GM18951 (cell line): Measurements from ENCODE around the gene GDPD3.

Source experiments
- POLR2A ChIP-seq: IDR thresholded peaks from 4 replicates; pipeline ENCODE4 v1.6.1; 2011; ENCODE audit warnings: mild to moderate bottlenecking; ENCODE audit not compliant: insufficient read length, insufficient read depth; ENCODE audit errors: extremely low read depth
- in situ Hi-C: fragments of 300-500 bp; cut with MboI; formaldehyde crosslinking; loops from one replicate; pipeline ENCODE4 v1.12.0; 2022; ENCODE audit warnings: low sequenced_read_pairs, mixed read lengths, inconsistent platforms; ENCODE audit not compliant: unreplicated experiment

Gene GDPD3, protein sequence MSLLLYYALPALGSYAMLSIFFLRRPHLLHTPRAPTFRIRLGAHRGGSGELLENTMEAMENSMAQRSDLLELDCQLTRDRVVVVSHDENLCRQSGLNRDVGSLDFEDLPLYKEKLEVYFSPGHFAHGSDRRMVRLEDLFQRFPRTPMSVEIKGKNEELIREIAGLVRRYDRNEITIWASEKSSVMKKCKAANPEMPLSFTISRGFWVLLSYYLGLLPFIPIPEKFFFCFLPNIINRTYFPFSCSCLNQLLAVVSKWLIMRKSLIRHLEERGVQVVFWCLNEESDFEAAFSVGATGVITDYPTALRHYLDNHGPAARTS

GRCh38 chr16:30113031-30113710, at the start of gene GDPD3:
Gene GDPD3 (minus strand): TSS chr16:30113537. CDS start chr16:30113478, 59 bp downstream.
- in situ Hi-C loops, result loop anchor here (25.0 kb wide), 1 partner anchor 651 kb away; the partner anchor contains the start of genes BOLA2, SLX1B and SULT1A4
- TF ChIP-seq POLR2A, result no peak

- no peak for TF ChIP-seq POLR2A
- in situ Hi-C loops, result no loop called here
These were observed 43.9 kb upstream of the GDPD3 start for GRCh38 chr16:30157214-30157613.

DNA sequence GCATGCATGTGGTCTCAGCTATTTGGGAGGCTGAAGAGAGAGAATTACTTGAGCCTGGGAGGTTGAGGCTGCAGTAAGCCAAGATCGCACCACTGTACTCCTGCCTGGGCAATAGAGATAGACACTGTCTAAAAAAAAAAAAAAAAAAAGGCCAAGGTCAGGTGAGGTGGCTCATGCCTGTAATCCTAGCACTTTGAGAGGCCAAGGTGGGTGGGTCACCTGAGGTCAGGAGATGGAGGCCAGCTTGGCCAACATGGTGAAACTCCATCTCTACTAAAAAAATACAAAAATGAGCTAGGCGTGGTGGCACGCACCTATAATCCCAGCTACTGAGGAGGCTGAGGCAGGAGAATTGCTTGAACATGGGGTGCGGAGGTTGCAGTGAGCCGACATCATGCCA, 41.9 kb upstream of the GDPD3 start:
- no peak for TF ChIP-seq POLR2A
- in situ Hi-C loops, result no loop called here

DNA sequence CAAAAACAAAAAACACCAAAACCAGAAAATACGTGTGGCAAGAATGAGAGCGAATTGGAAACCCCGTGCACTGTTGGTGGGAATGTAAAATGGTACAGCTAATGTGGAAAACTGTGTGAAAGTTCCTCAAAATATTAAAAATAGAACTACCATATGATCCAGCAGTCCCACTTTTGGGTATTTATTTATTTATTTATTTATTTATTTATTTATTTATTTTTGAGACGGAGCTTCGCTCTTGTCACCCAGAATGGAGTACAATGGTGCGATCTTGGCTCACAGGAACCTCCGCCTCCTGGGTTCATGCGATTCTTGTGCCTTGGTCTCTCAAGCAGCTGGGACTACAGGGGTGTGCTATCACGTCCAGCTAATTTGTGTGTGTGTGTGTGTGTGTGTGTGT, 39.2 kb upstream of the GDPD3 start:
- TF ChIP-seq POLR2A, result no peak
- in situ Hi-C loops, result no loop called here

GRCh38 chr16:30151091-30151490, 37.8 kb upstream of the GDPD3 start:
- in situ Hi-C loops, result no loop called here
- no peak for TF ChIP-seq POLR2A

GRCh38 chr16:30149250-30149930, 36.1 kb upstream of the GDPD3 start:
- in situ Hi-C loops, result no loop called here
- no peak for TF ChIP-seq POLR2A

GRCh38 chr16:30147843-30148510, 34.6 kb upstream of the GDPD3 start:
- TF ChIP-seq POLR2A, result no peak
- in situ Hi-C loops, result no loop called here

DNA sequence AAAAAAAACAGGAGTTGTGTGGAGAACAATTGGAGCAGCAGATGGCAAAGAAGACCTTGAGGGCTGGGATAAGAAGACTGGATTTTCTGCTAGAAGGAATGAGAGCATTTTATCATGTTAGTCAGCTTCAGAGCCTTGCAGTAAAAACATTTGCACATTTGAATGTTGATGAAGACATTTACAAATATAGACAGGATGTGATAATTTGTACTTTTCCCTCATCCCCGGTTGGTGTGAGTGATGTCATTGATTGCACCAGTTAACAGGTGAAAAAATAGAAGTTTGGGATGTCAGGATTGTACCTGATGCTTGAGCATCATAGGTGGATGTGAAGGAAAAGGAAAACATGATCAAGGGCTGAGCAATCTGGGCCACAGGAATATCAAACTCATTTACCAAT, 32.3 kb upstream of the GDPD3 start:
- in situ Hi-C loops, result no loop called here
- TF ChIP-seq POLR2A, result no peak

- TF ChIP-seq POLR2A, result no peak
- in situ Hi-C loops, result no loop called here
These were observed 31.6 kb upstream of the GDPD3 start for GRCh38 chr16:30144917-30145316.

DNA sequence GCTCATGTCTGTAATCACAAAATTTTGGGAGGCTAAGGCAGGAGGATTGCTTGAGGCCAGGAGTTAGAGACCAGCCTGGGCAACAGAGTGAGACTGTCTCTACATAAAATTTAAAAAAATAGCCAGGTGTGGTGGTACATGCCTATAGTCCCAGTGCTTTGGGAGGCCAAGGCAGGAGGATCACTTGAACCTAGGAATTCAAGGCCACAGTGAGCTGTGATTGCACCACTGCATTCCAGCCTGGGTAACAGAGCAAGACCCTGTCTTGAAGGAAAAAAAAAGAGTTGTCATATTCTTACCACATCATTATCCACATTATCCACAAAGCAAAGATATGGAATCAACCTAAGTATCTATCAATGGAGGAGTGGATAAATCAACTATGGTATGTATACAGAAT, 30.7 kb upstream of the GDPD3 start:
- no peak for TF ChIP-seq POLR2A

DNA sequence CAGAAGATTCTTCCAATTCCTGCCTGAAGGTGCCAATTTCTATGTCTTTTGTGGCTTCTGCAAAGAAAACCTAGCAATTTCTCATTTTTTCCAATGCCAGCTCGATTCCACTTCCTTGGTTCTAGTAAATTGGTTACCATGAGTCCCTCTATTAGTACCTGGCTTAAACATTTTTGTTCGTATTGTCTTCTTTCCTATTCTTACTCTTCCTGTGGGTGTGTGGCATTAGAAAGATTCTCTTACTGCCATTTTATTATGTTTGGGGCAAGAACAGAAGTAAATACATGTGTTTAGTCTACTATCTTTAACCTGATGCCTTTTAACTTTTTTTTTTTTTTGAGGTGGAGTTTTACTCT, 30.0 kb upstream of the GDPD3 start:
- in situ Hi-C loops, result no loop called here
- no peak for TF ChIP-seq POLR2A

More for the DNA sequence above, 30.7 kb upstream of the GDPD3 start:
- in situ Hi-C loops, result no loop called here

DNA sequence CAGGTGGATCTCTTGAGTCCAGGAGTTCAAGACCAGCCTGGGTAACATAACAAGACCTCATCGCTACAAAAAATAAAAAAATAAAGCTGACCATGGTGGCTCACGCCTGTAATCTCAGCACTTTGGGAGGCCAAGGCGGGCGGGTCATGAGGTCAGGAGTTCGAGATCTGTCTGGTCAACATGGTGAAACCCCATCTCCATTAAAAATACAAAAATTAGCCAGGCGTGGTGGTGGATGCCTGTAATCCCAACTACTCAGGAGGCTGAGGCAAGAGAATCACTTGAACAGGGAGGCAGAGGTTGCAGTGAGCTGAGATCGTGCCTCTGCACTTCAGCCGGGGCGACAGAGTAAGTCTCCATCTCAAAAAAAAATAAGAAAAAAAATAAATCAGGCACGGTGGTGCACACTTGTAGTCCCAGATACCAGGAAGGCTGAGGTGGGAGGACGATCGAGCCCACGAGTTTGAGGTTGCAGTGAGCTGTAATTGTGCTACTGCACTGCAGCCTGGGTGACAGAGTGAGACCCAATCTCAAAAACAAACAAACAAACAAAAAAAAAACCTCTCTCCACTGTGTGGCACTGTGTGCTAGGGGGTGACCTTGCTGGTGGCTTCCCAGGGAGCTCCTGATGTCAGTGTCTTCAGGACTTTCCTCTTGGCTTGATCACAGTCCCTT, 29.5 kb upstream of the GDPD3 start:
- TF ChIP-seq POLR2A, result no peak

GRCh38 chr16:30141750-30142149, 28.4 kb upstream of the GDPD3 start:
- in situ Hi-C loops, result no loop called here
- TF ChIP-seq POLR2A, result no peak

More for the DNA sequence above, 29.5 kb upstream of the GDPD3 start:
- in situ Hi-C loops, result no loop called here
